HG02623 (cell line): ENCODE measurements around the gene TWNK.
A peak's percentile ranks its signal among the peaks of the same experiment; 100 is the strongest.

Experiments
- ATAC-seq: cut with Tn5 transposase; IDR thresholded peaks from one replicate; pipeline ENCODE4 v1.9.1; 2021; ENCODE audit warnings: moderate library complexity; ENCODE audit not compliant: unreplicated experiment

The TWNK gene

GRCh38 chr10:100986952-100987684 is at the start of gene TWNK, which contains the start of gene MRPL43:
TSS of gene TWNK (plus strand) at chr10:100987543. CDS start at chr10:100988211, 668 bp downstream.
TSS of gene MRPL43 (minus strand) at chr10:100987497. CDS start at chr10:100987443, 54 bp downstream.
- ATAC-seq, result peak; percentile 76

GRCh38 chr10:100939763-100940344 is 47.5 kb upstream of the TWNK start:
- ATAC-seq, result no peak

DNA sequence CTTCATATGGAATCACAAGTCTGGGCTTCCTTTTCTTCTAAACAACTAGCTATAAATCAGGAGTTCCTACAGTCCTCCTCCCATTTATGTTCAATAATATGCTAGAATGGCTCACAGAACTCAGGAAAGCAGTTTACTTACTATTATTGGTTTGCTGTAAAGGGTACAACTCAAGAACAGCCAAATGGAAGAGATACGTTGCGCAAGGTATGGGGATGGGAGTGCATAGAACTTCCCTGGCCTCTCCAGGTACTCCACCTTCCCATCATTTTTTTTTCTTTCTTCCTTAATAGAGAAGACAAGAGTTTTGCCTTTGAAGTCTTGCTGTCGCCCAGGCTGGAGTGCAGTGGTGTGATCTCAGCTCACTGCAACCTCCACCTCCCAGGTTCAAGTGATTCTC is 45.1 kb upstream of the TWNK start:
- no peak for ATAC-seq

- no peak for ATAC-seq
Observed at GRCh38 chr10:100943508-100943907, 43.8 kb upstream of the TWNK start.

- ATAC-seq, result no peak
Observed at GRCh38 chr10:100945754-100946153, 41.6 kb upstream of the TWNK start.

GRCh38 chr10:100948916-100949315 is 38.4 kb upstream of the TWNK start:
- ATAC-seq, result no peak

DNA sequence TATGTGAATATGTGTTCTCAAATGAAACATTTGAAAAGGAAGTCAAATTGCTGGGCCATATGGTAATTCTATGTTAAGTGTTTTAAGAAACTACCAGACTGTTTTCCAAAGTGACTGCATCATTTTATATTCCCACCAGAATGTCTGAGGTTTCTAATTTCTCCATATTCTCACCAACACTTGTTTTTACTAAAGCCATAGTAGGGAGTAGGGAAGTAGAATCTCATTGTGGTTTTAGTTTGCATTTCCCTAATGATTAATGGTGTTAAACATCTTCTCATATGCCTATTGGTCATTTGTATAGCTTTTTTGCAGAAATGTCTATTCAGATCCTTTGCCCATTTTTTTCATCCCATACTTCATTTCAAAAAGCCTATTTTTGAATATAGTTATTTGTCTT is 27.1 kb upstream of the TWNK start:
- no peak for ATAC-seq

DNA sequence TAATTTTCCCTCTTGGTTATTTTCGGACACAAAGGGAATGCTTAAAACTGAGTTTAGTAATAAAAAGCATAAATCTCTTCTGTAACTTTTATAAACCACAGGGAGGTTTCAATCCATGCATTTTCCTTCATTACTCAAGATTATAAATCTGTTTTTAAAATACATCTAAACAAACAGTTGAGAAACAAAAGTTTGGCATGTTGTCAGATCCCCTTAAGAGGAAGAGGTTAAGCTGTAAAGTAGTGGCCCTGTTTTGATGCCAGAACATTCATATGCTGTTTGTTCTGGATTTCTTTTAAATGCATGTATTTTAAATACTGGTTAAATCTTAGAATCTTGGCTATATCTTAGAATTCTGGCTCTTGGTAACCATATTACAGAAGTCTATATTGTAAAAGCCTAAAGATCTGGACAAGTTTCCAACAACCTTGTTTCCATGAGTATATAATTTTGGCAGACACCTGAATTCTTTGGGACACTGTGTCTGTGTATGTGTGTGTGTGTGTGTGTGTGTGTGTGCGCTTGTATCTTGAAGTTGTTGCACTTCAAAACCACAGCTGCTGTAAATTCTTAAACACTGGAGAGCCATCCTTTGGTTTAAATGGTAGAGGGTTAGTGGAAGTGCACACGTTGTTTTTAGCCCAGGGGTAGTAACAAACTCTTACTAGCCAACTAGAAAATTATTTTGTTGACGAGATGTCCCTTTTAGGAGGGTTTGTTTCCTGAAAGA is 24.8 kb upstream of the TWNK start:
- ATAC-seq, result no peak

- no peak for ATAC-seq
Observed at GRCh38 chr10:100963826-100964225, 23.5 kb upstream of the TWNK start.

- ATAC-seq, result no peak
Observed at GRCh38 chr10:100965820-100966219, 21.5 kb upstream of the TWNK start.

DNA sequence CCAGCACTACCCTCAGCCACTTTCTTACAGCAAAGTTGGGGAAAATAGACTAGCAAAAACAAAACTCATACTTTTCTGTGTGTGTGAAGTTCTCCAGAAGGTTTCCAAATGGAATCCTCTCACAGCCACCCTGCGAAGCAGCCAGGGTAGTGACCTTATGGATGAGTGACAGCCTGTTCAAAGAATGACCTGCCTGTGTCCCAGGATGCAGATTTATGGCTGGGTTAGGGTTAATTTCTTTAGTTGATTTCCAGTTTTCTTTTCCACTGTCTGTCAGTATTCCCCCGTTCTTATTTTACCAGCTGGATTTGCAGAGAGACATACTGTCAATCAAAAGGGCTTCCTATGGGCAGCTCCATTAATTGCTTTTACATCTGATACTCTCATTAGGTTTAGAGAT is 20.5 kb upstream of the TWNK start:
- no peak for ATAC-seq

- ATAC-seq, result no peak
Observed at GRCh38 chr10:100967332-100967731, 20.0 kb upstream of the TWNK start.

GRCh38 chr10:100968062-100968736 is 19.1 kb upstream of the TWNK start:
- ATAC-seq, result no peak

GRCh38 chr10:100968863-100969186 is 18.5 kb upstream of the TWNK start:
- no peak for ATAC-seq

- ATAC-seq, result no peak
Observed at GRCh38 chr10:100969187-100970075, 17.9 kb upstream of the TWNK start, which contains the start of gene SEMA4G. TSS of gene SEMA4G (plus strand) at chr10:100969504. CDS start at chr10:100972913, 3,409 bp downstream.

GRCh38 chr10:100970076-100970913 is 17.0 kb upstream of the TWNK start:
- ATAC-seq, result no peak

DNA sequence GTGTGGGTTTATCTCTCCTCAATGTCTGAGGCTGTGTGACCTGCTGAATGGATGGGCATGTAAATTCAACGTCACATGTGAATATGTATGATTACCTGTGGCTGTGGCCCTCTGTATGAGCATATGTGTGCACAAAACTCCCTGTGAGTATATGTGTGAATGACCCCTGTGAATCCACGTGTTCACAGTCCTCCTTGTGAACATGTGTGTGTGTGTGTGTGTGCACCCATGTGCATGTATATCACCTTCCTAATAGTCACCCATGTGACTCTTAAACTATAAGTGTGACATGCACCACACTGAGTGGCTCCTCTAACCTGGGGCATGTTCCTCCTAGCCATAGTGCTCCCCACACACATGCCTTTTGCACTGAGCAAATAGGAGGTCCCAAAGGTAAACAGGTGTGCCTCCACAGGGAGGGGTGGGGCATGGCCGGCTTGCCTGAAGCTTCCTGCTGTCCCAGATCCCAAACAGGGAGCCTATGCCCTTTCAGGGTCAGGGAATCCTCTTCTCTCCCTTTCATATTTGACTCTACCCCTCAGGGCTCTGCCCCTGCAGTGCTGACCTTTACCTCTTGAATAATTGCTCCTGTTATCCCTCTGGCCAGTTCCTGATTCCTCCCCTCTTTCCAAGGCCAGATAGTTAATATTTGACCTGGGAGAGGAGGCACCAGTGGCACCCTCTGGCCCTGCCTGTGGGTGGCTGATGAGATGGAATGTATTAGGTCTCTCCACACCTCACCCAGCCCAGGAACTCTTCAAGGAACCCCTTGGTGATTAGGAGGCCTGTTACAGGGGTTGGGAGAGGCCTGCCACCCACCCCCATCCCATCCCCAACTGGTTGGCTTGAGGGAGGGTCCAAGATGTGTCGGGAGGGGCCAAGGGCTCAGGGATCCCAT is 16.2 kb upstream of the TWNK start:
- no peak for ATAC-seq

DNA sequence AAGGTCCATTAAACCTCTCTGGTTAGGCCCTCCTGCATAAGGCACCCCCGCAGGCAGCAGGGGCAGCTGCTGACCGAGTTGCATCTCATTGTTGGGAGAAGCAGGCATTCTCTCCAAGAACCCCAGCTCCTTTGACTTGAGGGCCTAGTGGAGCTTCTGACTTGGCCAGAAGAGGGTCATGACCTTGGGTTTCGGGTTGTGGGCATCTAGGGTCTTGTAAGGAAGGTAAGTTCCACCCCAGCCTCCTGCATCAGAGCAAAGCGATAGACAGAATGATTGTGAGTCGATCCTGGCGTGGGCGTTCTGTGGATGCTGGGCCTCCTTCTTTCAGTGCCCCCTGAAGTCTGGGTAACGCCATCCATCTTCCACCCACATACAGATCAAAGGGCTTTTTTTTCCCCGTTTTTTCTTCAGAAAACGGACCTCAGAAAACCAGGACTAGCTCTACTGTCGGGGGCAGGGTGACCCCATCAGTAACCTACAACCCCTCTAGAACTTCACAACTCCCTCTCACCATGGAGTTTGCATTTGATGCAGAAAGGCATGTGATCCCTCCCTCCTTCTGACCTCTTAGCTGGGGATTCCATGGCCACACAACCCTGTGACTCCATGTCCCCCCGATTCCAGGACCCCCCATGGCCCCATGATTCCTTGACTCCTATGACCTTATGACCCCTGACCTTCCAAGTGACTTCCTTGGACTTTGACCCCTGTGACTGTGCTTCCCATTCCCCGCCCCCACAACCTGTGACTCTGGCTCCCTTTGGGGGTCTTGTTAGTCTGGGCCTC is 15.0 kb upstream of the TWNK start:
- no peak for ATAC-seq
